AML-193 (cell line): Measurements from ENCODE around the gene MIS18A.
"Not testable (repeated sequence)": the region's sequence is repeated elsewhere in the genome, so short reads cannot be mapped to it uniquely, and the experiment has no call there.

ENCODE experiments used
- DNase-seq, 2 experiments: peaks; one replicate each; lab custom pipeline; 2025; lab: John Stamatoyannopoulos, UW

MIS18A gene

GRCh38 chr21:32278518-32279376, at the start of gene MIS18A:
Gene MIS18A (minus strand): TSS chr21:32279049. CDS start chr21:32279014, 35 bp downstream.
- peak; percentile 89 to 90 for DNase-seq

GRCh38 chr21:32328595-32328994, 49.7 kb upstream of the MIS18A start:
- no peak for DNase-seq

GRCh38 chr21:32325706-32326105, 46.9 kb upstream of the MIS18A start:
- no peak for DNase-seq

GRCh38 chr21:32322676-32323075, 43.8 kb upstream of the MIS18A start:
- no peak for DNase-seq

GRCh38 chr21:32322103-32322502, 43.3 kb upstream of the MIS18A start:
- DNase-seq, result no peak

GRCh38 chr21:32321480-32321879, 42.6 kb upstream of the MIS18A start:
- no peak for DNase-seq

- no peak for DNase-seq
Measured at GRCh38 chr21:32320726-32321125, 41.9 kb upstream of the MIS18A start.

- DNase-seq, result no peak
Measured at GRCh38 chr21:32320059-32320458, 41.2 kb upstream of the MIS18A start.

GRCh38 chr21:32319012-32319411, 40.2 kb upstream of the MIS18A start:
- no peak for DNase-seq

GRCh38 chr21:32317726-32318125, 38.9 kb upstream of the MIS18A start:
- DNase-seq, result no peak

- no peak for DNase-seq
Measured at GRCh38 chr21:32316361-32317215, 37.7 kb upstream of the MIS18A start.

GRCh38 chr21:32315511-32316281, 36.8 kb upstream of the MIS18A start:
- no peak for DNase-seq

- DNase-seq, result no peak
Measured at GRCh38 chr21:32314806-32315205, 36.0 kb upstream of the MIS18A start.

GRCh38 chr21:32312976-32313375, 34.1 kb upstream of the MIS18A start:
- DNase-seq, result no peak

- DNase-seq, result no peak
Measured at GRCh38 chr21:32312326-32312725, 33.5 kb upstream of the MIS18A start.

- no peak for DNase-seq
Measured at GRCh38 chr21:32311621-32312020, 32.8 kb upstream of the MIS18A start.

- not testable (repeated sequence) for DNase-seq
Measured at GRCh38 chr21:32310976-32311375, 32.1 kb upstream of the MIS18A start.

- no peak for DNase-seq
Measured at GRCh38 chr21:32309906-32310460, 31.1 kb upstream of the MIS18A start.

- DNase-seq, result no peak
Measured at GRCh38 chr21:32308696-32309095, 29.8 kb upstream of the MIS18A start.

GRCh38 chr21:32307706-32308105, 28.9 kb upstream of the MIS18A start:
- no peak for DNase-seq

- DNase-seq, result no peak
Measured at GRCh38 chr21:32306021-32306780, 27.4 kb upstream of the MIS18A start.
